GM19025 (cell line): ENCODE results near the gene NECAP2.
"Not testable (repeated sequence)": the region's sequence is repeated elsewhere in the genome, so short reads cannot be mapped to it uniquely, and the experiment has no call there.

Experiments
- ATAC-seq: cut with Tn5 transposase; IDR thresholded peaks from one replicate; pipeline ENCODE4 v1.9.1; 2021; ENCODE audit warnings: mild to moderate bottlenecking, low read depth, moderate library complexity; ENCODE audit not compliant: unreplicated experiment

NECAP2 gene

GRCh38 chr1:16491056-16491675 lies 50.6 kb downstream of the NECAP2 start:
- no peak for ATAC-seq

DNA sequence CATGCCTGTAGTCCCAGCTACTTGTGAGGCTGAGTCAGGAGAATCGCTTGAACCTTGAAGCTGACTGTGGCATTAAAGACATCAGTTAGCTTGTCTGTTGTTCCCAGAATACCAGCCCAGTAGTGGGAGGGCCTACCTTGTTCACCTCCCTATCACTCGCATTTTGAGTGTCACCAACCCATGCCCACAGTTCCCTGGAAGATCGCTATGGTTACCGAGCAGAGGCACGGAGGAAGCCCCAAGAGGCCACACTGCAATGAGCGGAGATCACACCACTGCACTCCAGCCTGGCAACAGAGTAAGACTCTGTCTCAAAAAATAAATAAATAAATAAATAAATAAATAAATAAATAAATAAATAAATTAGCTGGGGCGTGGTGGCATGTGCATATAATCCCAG lies 52.4 kb downstream of the NECAP2 start:
- not testable (repeated sequence) for ATAC-seq

DNA sequence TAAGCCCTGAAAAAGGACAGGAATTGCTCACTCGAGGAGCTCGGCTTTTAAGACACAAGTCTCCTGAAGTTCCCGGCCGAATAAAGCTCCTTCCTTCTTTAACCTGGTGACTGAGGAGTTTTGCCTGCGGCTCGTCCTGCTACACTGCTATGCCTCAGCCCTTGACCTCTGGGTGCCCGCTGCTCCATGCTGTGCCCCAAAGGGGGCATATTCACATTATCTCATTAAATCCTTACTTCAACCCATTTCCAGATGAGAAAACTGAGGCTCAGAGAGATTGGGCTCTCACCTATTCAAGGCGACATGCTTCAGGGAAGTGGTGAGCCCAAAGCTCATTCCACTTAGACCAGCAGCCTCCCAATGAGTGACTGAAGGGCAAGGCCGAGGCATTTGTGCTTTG lies 53.2 kb downstream of the NECAP2 start:
- not testable (repeated sequence) for ATAC-seq

DNA sequence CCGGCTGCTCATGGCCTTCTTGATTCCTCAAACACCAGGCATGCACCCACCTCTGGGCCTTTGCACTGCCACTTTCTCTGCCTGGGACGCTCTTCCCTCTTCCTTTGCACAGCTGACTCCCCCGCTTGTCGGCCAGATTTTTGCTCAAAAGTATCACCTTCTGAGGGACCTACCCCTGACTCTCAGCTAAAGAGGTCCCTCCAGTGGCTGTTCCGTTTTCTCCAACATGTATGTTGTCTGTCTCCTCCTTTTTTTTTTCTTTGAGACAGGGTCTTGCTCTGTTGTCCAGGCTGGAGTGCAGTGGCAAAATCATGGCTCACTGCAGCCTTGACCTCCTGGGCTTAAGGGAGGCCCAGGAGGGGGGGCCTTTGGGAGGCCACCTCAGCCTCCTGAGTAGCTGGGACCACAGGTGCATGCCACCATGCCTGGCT lies 57.0 kb downstream of the NECAP2 start:
- ATAC-seq: not testable (repeated sequence)

DNA sequence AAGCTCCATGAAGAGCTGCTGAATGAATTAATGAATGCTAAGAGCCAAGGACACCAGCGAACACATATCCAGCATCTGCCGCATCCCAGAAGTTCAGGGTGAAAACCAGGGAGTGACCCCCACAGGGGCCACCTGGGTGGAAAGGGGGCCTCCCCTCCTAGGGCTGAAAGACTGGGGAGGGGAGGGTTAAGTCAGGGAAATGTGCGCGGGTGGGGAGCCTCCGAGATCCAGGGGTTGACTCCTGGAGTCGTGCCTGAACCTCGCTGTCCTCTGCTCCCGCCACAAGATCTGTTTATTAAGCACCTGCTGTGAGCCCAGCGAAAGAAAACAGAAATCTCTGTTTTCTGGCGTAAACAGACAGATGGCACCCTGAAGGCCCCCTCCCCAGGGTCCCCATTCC lies 57.5 kb downstream of the NECAP2 start:
- ATAC-seq: not testable (repeated sequence)

GRCh38 chr1:16498573-16499413 lies 58.3 kb downstream of the NECAP2 start:
- ATAC-seq: peak; percentile 86

GRCh38 chr1:16500466-16500865 lies 59.9 kb downstream of the NECAP2 start:
- ATAC-seq: not testable (repeated sequence)

DNA sequence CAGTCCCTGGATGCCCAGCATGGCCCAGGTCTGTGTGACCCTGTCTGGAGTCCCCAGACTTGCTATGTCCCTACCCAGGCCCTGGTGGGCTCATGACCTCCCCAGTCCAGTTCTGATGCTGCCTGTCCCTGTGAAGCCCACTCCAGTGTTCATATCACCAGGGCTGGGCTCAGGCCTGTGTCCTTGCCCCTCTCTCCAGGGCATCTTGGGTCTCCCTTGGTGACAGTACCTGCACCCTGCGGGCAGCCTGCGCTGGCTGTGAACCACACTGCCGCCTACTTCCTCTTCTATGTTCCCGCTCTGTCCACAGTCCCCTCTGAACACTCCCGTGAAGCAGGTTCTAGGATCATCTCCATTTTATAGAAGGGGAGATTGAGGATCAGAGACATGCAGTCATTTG lies 60.5 kb downstream of the NECAP2 start:
- not testable (repeated sequence) for ATAC-seq

- not testable (repeated sequence) for ATAC-seq
Observed at GRCh38 chr1:16501446-16501845, 60.9 kb downstream of the NECAP2 start.

DNA sequence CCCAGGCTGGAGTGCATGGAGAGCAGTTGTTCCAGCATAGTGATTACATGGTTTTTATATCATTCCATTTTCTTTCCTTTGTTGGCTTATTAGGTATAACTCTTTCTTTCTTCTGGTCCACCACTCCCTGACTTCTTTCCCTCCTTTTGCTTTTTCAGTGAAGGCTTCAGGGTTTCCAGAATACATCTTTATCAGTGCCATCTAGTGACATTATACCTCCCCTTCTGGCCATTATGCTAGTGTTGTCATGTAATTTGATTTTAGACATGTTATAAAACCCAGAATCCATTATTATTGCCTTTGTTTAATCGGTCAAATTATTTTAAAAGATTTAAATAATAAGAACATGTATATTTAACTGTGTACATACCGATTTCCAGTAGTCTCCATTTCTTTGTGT lies 63.0 kb downstream of the NECAP2 start:
- no peak for ATAC-seq

DNA sequence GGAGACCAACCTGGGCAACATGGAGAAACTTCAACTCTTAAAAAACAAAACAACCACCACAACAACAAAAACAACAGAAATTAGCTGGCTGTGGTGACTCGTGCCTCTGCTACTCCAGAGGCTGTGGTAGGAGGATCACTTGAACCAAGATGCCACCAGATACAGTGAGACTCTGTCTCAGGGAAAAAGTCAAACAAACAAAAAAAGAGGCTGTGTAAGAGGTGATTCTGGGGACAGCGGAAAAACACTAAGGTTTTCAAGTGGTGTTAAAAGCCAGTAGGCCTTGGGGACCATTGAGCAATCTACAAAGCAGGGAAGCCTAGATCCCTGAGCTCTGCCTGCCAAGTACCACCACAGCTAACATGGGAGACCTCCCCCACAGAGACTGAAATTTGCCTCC lies 65.3 kb downstream of the NECAP2 start:
- ATAC-seq: not testable (repeated sequence)

- ATAC-seq: not testable (repeated sequence)
Observed at GRCh38 chr1:16506364-16507136, 66.0 kb downstream of the NECAP2 start.

- not testable (repeated sequence) for ATAC-seq
Observed at GRCh38 chr1:16508861-16509445, 68.4 kb downstream of the NECAP2 start.
